Forelimb muscle (tissue), 1 donor: Measurements from ENCODE around the gene INKA2. TPM values are rescaled to one million over a fixed set of nuclear protein-coding genes. Genes with fewer than 3 reads are reported as not detected.

Experiments
- DNase-seq: peaks from one replicate; pipeline ENCODE4 v3.0.0-alpha.2; 2013; ENCODE audit warnings: low read depth
- polyA plus RNA-seq: library from polyadenylated mRNA; unstranded; fragments of 120-200 nt; gene quantifications from one replicate; pipeline ENCODE4 v1.2.1, GENCODE V29; 2013; ENCODE audit not compliant: insufficient read length

INKA2 gene
- 61.5 TPM for polyA plus RNA-seq

GRCh38 chr1:111739194-111739924 is at the start of gene INKA2:
Gene INKA2, minus strand, starts transcription at chr1:111739395. Its CDS starts 153 bp downstream, at chr1:111739242.
- no peak for DNase-seq

GRCh38 chr1:111786669-111787207 is 47.5 kb upstream of the INKA2 start:
- no peak for DNase-seq

- no peak for DNase-seq
These were observed 45.2 kb upstream of the INKA2 start for GRCh38 chr1:111784273-111784901.

GRCh38 chr1:111779546-111779945 is 40.4 kb upstream of the INKA2 start:
- DNase-seq, result no peak

- no peak for DNase-seq
These were observed 39.4 kb upstream of the INKA2 start for GRCh38 chr1:111778541-111779051.

- DNase-seq, result no peak
These were observed 38.9 kb upstream of the INKA2 start for GRCh38 chr1:111778066-111778465.

GRCh38 chr1:111777301-111777700 is 38.1 kb upstream of the INKA2 start:
- no peak for DNase-seq

GRCh38 chr1:111776861-111777260 is 37.7 kb upstream of the INKA2 start:
- DNase-seq, result no peak

GRCh38 chr1:111776391-111776790 is 37.2 kb upstream of the INKA2 start:
- DNase-seq, result no peak

GRCh38 chr1:111775966-111776365 is 36.8 kb upstream of the INKA2 start:
- DNase-seq, result no peak

- DNase-seq, result no peak
These were observed 31.7 kb upstream of the INKA2 start for GRCh38 chr1:111770916-111771315.

- peak; percentile 49 for DNase-seq
These were observed 30.4 kb upstream of the INKA2 start for GRCh38 chr1:111769517-111770146.

GRCh38 chr1:111768625-111769024 is 29.4 kb upstream of the INKA2 start:
- no peak for DNase-seq

- DNase-seq, result no peak
These were observed 28.8 kb upstream of the INKA2 start for GRCh38 chr1:111768023-111768422.

- DNase-seq, result no peak
These were observed 23.1 kb upstream of the INKA2 start for GRCh38 chr1:111762332-111762731.

- no peak for DNase-seq
These were observed 22.5 kb upstream of the INKA2 start for GRCh38 chr1:111761717-111762116.

GRCh38 chr1:111758373-111758772 is 19.2 kb upstream of the INKA2 start:
- no peak for DNase-seq

GRCh38 chr1:111756124-111756513 is 16.9 kb upstream of the INKA2 start:
- DNase-seq, result no peak

- DNase-seq, result peak; percentile 94
These were observed 16.3 kb upstream of the INKA2 start, which contains the start of gene DDX20 for GRCh38 chr1:111755331-111756123. Gene DDX20, plus strand, starts transcription at chr1:111755901. Its CDS starts 24 bp downstream, at chr1:111755925.

GRCh38 chr1:111754984-111755330 is 15.8 kb upstream of the INKA2 start:
- no peak for DNase-seq

- no peak for DNase-seq
These were observed 12.8 kb upstream of the INKA2 start for GRCh38 chr1:111751906-111752575.
